Measurements from ENCODE around the gene TUBB4B.

Gene TUBB4B

GRCh38 chr9:137273095-137273490 is 32.0 kb downstream of the TUBB4B start:
- DNase-seq = no peak

GRCh38 chr9:137273611-137274320 is 32.7 kb downstream of the TUBB4B start:
- no peak for DNase-seq

- DNase-seq = no peak
Measured at GRCh38 chr9:137275203-137275587, 34.1 kb downstream of the TUBB4B start.

GRCh38 chr9:137275588-137276472 is 34.7 kb downstream of the TUBB4B start:
- no peak for DNase-seq

GRCh38 chr9:137276473-137277328 is 35.6 kb downstream of the TUBB4B start:
- DNase-seq = no peak

GRCh38 chr9:137277329-137278041 is 36.4 kb downstream of the TUBB4B start, which contains the start of gene TOR4A:
TOR4A (plus strand) TSS chr9:137277726; CDS start chr9:137278690, 964 bp downstream.
- DNase-seq = no peak

GRCh38 chr9:137278061-137278701 is 37.1 kb downstream of the TUBB4B start:
- DNase-seq = no peak

- no peak for DNase-seq
Measured at GRCh38 chr9:137278721-137279711, 37.9 kb downstream of the TUBB4B start.

- DNase-seq = no peak
Measured at GRCh38 chr9:137279741-137280473, 38.8 kb downstream of the TUBB4B start.

GRCh38 chr9:137280474-137281344 is 39.6 kb downstream of the TUBB4B start:
- DNase-seq = no peak

GRCh38 chr9:137281345-137282116 is 40.4 kb downstream of the TUBB4B start:
- no peak for DNase-seq

GRCh38 chr9:137286975-137287383 is 45.9 kb downstream of the TUBB4B start:
- no peak for DNase-seq

- DNase-seq = no peak
Measured at GRCh38 chr9:137293094-137293481, 52.0 kb downstream of the TUBB4B start.
